ENCODE measurements around the gene NCLN. TPM values are rescaled to one million over a fixed set of nuclear protein-coding genes. Genes with fewer than 3 reads are reported as not detected.

NCLN gene
- total RNA-seq, result 54.6 and 57.7 TPM in 2 replicates
- long read RNA-seq, full-length matches to known transcripts, result 2 of 11 reads
- long read RNA-seq, partial matches to known transcripts, result 0 of 11 reads
- long read RNA-seq, other reads (novel, unspliced or antisense), result 9 of 11 reads

DNA sequence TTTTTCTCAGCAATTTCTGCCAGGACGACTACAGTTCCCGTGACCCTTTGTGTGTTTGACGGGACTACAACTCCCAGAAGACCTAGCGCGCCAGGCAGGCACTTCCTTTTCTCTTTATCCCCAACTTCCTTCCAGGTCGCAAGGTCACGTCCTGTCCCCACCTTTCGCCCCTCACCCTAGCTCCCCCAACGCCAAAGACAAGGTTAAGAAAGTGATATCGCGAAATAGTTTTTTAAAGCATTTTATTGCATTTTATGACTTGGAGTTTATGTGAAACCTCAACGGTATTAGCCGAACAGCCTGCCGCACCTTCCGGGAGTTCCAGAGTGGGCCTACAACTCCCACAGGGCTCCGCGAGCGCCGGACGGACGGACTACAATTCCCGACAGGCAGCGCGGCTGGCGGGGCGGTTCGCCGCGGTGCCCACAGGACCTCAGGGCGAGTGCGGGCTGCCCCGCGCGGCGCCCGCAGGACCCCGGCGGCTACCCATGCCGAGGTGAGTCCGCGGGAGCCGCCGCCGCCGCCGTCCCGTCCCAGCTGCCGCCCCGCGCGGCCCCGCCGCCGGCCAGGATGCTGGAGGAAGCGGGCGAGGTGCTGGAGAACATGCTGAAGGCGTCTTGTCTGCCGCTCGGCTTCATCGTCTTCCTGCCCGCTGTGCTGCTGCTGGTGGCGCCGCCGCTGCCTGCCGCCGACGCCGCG, at the start of gene NCLN:
TSS of gene NCLN (plus strand) at position 470 of the 699 bp plus-strand sequence. CDS start at position 571, 101 bp downstream.
- no peaks in the 10 kb centered on the region for H3K27me3 Mint-ChIP-seq
- H3K4me3 Mint-ChIP-seq (ENCODE audit: low read depth), result peak within 1 kb of the TSS; percentile 99
- peaks cover 15% of the 10 kb centered on the region for H3K4me1 Mint-ChIP-seq (ENCODE audit: low read depth)
- no peaks in the 10 kb centered on the region for H3K36me3 Mint-ChIP-seq (ENCODE audit: insufficient read depth)
- peak within 1 kb of the TSS; percentile 97 for H3K27ac Mint-ChIP-seq
- TF ChIP-seq CTCF (IDR thresholded peaks at IDR 0.05; ENCODE audit: unreplicated experiment), result no peak
- DNase-seq (ENCODE audit: low spot score, unreplicated experiment), result peak; percentile 86
- no peaks in the 10 kb centered on the region for H3K9me3 Mint-ChIP-seq (ENCODE audit: low read depth)

DNA sequence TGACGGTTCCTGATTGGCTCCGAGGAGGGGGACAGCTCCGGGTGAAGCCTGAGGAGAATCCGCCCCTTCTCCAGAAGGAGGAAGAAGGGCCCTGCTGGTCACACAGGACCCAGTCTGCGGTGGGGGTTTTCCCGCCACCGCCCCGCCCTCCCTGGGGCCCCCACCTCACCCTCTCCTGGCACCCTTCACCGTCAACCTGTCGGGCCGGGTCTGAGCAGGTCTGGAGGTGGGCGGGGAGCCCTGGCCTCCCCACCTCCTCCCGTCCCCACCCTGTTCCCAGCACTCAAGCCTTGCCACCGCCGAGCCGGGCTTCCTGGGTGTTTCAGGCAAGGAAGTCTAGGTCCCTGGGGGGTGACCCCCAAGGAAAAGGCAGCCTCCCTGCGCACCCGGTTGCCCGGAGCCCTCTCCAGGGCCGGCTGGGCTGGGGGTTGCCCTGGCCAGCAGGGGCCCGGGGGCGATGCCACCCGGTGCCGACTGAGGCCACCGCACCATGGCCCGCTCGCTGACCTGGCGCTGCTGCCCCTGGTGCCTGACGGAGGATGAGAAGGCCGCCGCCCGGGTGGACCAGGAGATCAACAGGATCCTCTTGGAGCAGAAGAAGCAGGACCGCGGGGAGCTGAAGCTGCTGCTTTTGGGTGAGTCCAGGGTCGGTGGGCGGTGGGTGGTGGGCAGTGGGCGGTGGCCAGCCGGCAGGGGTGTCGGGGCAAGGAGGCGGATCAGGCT, 49.6 kb upstream of the NCLN start, which contains the start of gene GNA15:
TSS of gene GNA15 (plus strand) at position 73 of the 723 bp plus-strand sequence. CDS start at position 491, 418 bp downstream.
- no peaks in the 10 kb centered on the region for H3K36me3 Mint-ChIP-seq (ENCODE audit: insufficient read depth)
- no peak for TF ChIP-seq CTCF (IDR thresholded peaks at IDR 0.05; ENCODE audit: unreplicated experiment)
- H3K27me3 Mint-ChIP-seq, result no peaks in the 10 kb centered on the region
- H3K9me3 Mint-ChIP-seq (ENCODE audit: low read depth), result peaks cover 6% of the 10 kb centered on the region
- peak within 1 kb of the TSS; percentile 67 for H3K27ac Mint-ChIP-seq
- no peaks in the 10 kb centered on the region for H3K4me1 Mint-ChIP-seq (ENCODE audit: low read depth)
- no peak for DNase-seq (ENCODE audit: low spot score, unreplicated experiment)
- H3K4me3 Mint-ChIP-seq (ENCODE audit: low read depth), result no peak within 1 kb of the TSS

DNA sequence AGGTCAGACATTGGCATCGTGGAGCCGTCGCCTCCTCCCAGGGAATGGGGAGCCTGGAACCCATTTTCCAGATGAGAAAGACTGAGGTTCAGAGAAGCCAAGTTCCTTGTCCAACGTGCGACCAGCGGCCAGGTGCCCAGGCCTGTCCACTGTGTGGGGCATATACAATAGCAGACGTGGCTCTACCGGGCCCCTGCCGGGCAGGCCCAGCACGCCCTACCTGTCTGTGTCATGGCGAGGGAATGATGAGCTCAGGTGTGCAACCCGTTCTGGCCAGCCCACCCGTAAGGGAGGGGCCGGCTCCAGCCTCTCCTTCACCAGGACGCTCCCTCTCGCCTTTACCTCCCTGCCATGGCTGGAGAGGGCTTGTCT, 49.1 kb upstream of the NCLN start:
- TF ChIP-seq CTCF (IDR thresholded peaks at IDR 0.05; ENCODE audit: unreplicated experiment), result no peak
- Mint-ChIP-seq H3K4me1 (ENCODE audit: low read depth) (no peaks in the 10 kb centered on the region), H3K27me3 (no peaks in the 10 kb centered on the region), H3K9me3 (ENCODE audit: low read depth) (peaks cover 6% of the 10 kb centered on the region), H3K27ac (no peak overlapping the region), H3K36me3 (ENCODE audit: insufficient read depth) (no peaks in the 10 kb centered on the region), H3K4me3 (ENCODE audit: low read depth) (no peak overlapping the region)
- no peak for DNase-seq (ENCODE audit: low spot score, unreplicated experiment)

GRCh38 chr19:3137119-3137518, 48.6 kb upstream of the NCLN start:
- TF ChIP-seq CTCF (IDR thresholded peaks at IDR 0.05; ENCODE audit: unreplicated experiment), result no peak
- DNase-seq (ENCODE audit: low spot score, unreplicated experiment), result no peak
- Mint-ChIP-seq H3K9me3 (ENCODE audit: low read depth) (peaks cover 6% of the 10 kb centered on the region), H3K27me3 (no peaks in the 10 kb centered on the region), H3K4me1 (ENCODE audit: low read depth) (no peaks in the 10 kb centered on the region), H3K4me3 (ENCODE audit: low read depth) (no peak overlapping the region), H3K36me3 (ENCODE audit: insufficient read depth) (no peaks in the 10 kb centered on the region), H3K27ac (no peak overlapping the region)

- peaks cover 6% of the 10 kb centered on the region for H3K9me3 Mint-ChIP-seq (ENCODE audit: low read depth)
- H3K27me3 Mint-ChIP-seq, result no peaks in the 10 kb centered on the region
- no peak for DNase-seq (ENCODE audit: low spot score, unreplicated experiment)
- TF ChIP-seq CTCF (IDR thresholded peaks at IDR 0.05; ENCODE audit: unreplicated experiment), result no peak
- no peaks in the 10 kb centered on the region for H3K4me1 Mint-ChIP-seq (ENCODE audit: low read depth)
- no peak overlapping the region for H3K4me3 Mint-ChIP-seq (ENCODE audit: low read depth)
- no peak overlapping the region for H3K27ac Mint-ChIP-seq
- H3K36me3 Mint-ChIP-seq (ENCODE audit: insufficient read depth), result no peaks in the 10 kb centered on the region
Observed at GRCh38 chr19:3138268-3138667, 47.5 kb upstream of the NCLN start.

Data from progenitor cell of endocrine pancreas (in vitro differentiated cells).